ENCODE measurements around the gene DGKH.

DNA sequence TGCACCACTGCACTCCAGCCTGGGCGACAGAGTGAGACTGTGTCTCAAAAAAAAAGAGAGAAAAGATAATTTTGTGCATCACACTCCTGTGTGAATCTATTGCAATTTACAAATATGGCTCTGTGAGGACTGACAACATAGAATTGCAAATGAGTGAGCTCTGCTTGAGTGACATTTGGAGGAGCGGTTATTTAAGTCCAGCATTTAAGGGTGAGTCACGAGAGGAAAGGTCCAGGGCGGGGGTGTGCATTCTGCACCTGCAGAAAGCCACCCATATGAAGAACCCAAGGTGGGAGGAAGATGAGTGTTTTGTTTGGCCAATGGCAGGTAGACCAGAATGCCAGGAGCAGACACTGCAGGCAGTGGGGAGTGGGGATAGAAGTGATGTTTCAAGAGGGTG is 58.5 kb downstream of the DGKH start:
- TF ChIP-seq, protein P1, sequence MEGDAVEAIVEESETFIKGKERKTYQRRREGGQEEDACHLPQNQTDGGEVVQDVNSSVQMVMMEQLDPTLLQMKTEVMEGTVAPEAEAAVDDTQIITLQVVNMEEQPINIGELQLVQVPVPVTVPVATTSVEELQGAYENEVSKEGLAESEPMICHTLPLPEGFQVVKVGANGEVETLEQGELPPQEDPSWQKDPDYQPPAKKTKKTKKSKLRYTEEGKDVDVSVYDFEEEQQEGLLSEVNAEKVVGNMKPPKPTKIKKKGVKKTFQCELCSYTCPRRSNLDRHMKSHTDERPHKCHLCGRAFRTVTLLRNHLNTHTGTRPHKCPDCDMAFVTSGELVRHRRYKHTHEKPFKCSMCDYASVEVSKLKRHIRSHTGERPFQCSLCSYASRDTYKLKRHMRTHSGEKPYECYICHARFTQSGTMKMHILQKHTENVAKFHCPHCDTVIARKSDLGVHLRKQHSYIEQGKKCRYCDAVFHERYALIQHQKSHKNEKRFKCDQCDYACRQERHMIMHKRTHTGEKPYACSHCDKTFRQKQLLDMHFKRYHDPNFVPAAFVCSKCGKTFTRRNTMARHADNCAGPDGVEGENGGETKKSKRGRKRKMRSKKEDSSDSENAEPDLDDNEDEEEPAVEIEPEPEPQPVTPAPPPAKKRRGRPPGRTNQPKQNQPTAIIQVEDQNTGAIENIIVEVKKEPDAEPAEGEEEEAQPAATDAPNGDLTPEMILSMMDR (IDR thresholded peaks at IDR 0.05): no peak
- no peak for TF ChIP-seq ZFX (IDR thresholded peaks at IDR 0.05; ENCODE audit: borderline replicate concordance)
